H1 (cell line): Measurements from ENCODE around the gene CNTNAP1. TPM values are rescaled to one million over a fixed set of nuclear protein-coding genes. Genes with fewer than 3 reads are reported as not detected.

ENCODE experiments used
- ASH2L ChIP-seq: fragments of 200-600, 300-600 bp; sonication (generic); IDR thresholded peaks from one replicate; pipeline ENCODE4 v1.7.1; 2017; ENCODE audit warnings: low read length
- CBX5 ChIP-seq: fragments of 300-800, 300-1000 bp; sonication (generic); IDR thresholded peaks from 2 replicates; pipeline ENCODE4 v1.7.1; 2016; ENCODE audit warnings: antibody characterized with exemption, low read length, low read depth
- CBX8 ChIP-seq: fragments of 300-800, 300-1000 bp; sonication (generic); IDR thresholded peaks from 2 replicates; pipeline ENCODE4 v1.7.1; 2016; ENCODE audit warnings: low read depth, low read length, borderline replicate concordance
- CEBPB ChIP-seq: IDR thresholded peaks from 2 replicates; pipeline ENCODE4 v1.6.1; 2012; ENCODE audit warnings: low read depth, low read length
- CHD2 ChIP-seq: IDR thresholded peaks from 2 replicates; pipeline ENCODE4 v1.6.1; 2012; ENCODE audit warnings: low read length, improper control_type of control experiment
- EGR1 ChIP-seq: IDR thresholded peaks from 2 replicates; pipeline ENCODE4 v1.6.1; 2011; ENCODE audit warnings: low read depth, low read length, borderline replicate concordance
- EP300 ChIP-seq, 2 experiments: IDR thresholded peaks; 1 replicate in 1 of 2; 2 replicates in 1 of 2; pipeline ENCODE4 v1.6.1; 2011 to 2012; ENCODE audit warnings: low read depth in 2 of 2, low read length in 2 of 2, mild to moderate bottlenecking in 2 of 2, borderline replicate concordance in 1 of 2, inconsistent platforms in 1 of 2, moderate library complexity in 1 of 2
- EZH2 ChIP-seq: fragments of 200-600 bp; sonication (generic); IDR thresholded peaks from 2 replicates; pipeline ENCODE4 v1.7.1; 2012; ENCODE audit warnings: low read depth, mild to moderate bottlenecking, moderate library complexity, low read length, inconsistent platforms; ENCODE audit not compliant: severe bottlenecking
- FOSL1 ChIP-seq: IDR thresholded peaks from 2 replicates; pipeline ENCODE4 v1.6.1; 2011; ENCODE audit warnings: mild to moderate bottlenecking, low read depth, low read length, moderate library complexity; ENCODE audit not compliant: insufficient read depth
- HDAC2 ChIP-seq, 2 experiments: fragments of 300-600 bp in 1 of 2; sonication (generic) in 1 of 2; IDR thresholded peaks; 2 replicates each; pipeline ENCODE4 v1.6.1; 2011 to 2012; ENCODE audit warnings: low read depth in 2 of 2, low read length in 2 of 2, mild to moderate bottlenecking in 2 of 2, moderate library complexity in 2 of 2, borderline replicate concordance in 1 of 2, inconsistent platforms in 1 of 2
- HDAC6 ChIP-seq: IDR thresholded peaks from one replicate; pipeline ENCODE4 v1.7.1; 2012; ENCODE audit warnings: low read depth, mild to moderate bottlenecking, inconsistent platforms, low read length, moderate library complexity
- JUND ChIP-seq: IDR thresholded peaks from 2 replicates; pipeline ENCODE4 v1.6.1; 2011; ENCODE audit warnings: mild to moderate bottlenecking, improper control_type of control experiment, low read length
- MAFK ChIP-seq: IDR thresholded peaks from 2 replicates; pipeline ENCODE4 v1.6.1; 2012; ENCODE audit warnings: low read depth, mild to moderate bottlenecking, improper control_type of control experiment, low read length
- POLR2A ChIP-seq, 2 experiments: IDR thresholded peaks; 1 replicate in 1 of 2; 2 replicates in 1 of 2; pipeline ENCODE4 v1.6.1; 2011; ENCODE audit warnings: low read depth in 2 of 2, low read length in 2 of 2, mild to moderate bottlenecking in 2 of 2; ENCODE audit errors: control extremely low read depth in 1 of 2
- POLR2AphosphoS5 ChIP-seq: IDR thresholded peaks from 2 replicates; pipeline ENCODE4 v1.6.1; 2011; ENCODE audit warnings: low read depth, low read length
- RAD21 ChIP-seq, 2 experiments: IDR thresholded peaks in 1 of 2; conservative IDR thresholded peaks in 1 of 2; 2 replicates each; pipeline ENCODE4 v1.6.1; 2011; ENCODE audit warnings: low read depth in 2 of 2, low read length in 2 of 2, improper control_type of control experiment in 1 of 2, inconsistent platforms in 1 of 2, mild to moderate bottlenecking in 1 of 2, moderate library complexity in 1 of 2
- RBBP5 ChIP-seq: IDR thresholded peaks from 2 replicates; pipeline ENCODE4 v1.7.1; 2012; ENCODE audit warnings: low read depth, mild to moderate bottlenecking, inconsistent platforms, low read length, moderate library complexity, borderline replicate concordance
- RFX5 ChIP-seq: IDR thresholded peaks from 2 replicates; pipeline ENCODE4 v1.6.1; 2011; ENCODE audit warnings: low read depth, low read length, improper control_type of control experiment, borderline replicate concordance
- SIX5 ChIP-seq: IDR thresholded peaks from 2 replicates; pipeline ENCODE4 v1.6.1; 2011; ENCODE audit warnings: mild to moderate bottlenecking, low read depth, low read length
- TBP ChIP-seq: IDR thresholded peaks from 2 replicates; pipeline ENCODE4 v1.6.1; 2011; ENCODE audit warnings: low read depth, low read length, improper control_type of control experiment
- TCF12 ChIP-seq: IDR thresholded peaks from 2 replicates; pipeline ENCODE4 v1.6.1; 2011; ENCODE audit warnings: low read depth, mild to moderate bottlenecking, low read length
- TEAD4 ChIP-seq: IDR thresholded peaks from 2 replicates; pipeline ENCODE4 v1.6.1; 2012; ENCODE audit warnings: low read depth, low read length, inconsistent platforms, mixed read lengths
- ZNF274 ChIP-seq: IDR thresholded peaks from 2 replicates; pipeline ENCODE4 v1.7.0; 2012; ENCODE audit warnings: low read length, borderline replicate concordance; ENCODE audit errors: extremely low read depth
- polyA plus RNA-seq, 7 experiments: library from polyadenylated mRNA; depleted of rRNA in 3 of 7; stranded (reverse) in 5 of 7; unstranded in 2 of 7; fragments of >200 nt in 5 of 7; fragments of 200-250 nt in 2 of 7; gene quantifications; 1 replicate in 5 of 7; 2 replicates in 1 of 7; 4 replicates in 1 of 7; pipeline versions ENCODE4 v1.2.1 to v1.2.3, GENCODE V29; 2011 to 2013; ENCODE audit warnings: missing spikeins in 2 of 7, mixed read lengths in 2 of 7
- total RNA-seq: library from RNA; stranded (reverse); fragmentation: NEBNext Ultra II Directional; extraction: Animal tissue kit (Norgen Biotek cat#: 25700); gene quantifications from 2 replicates; pipeline ENCODE4 v1.2.1, GENCODE V29; 2021
- TF ChIP-seq, protein P1 (sequence below): IDR thresholded peaks from 2 replicates; pipeline ENCODE4 v1.6.1; 2012; ENCODE audit warnings: inconsistent platforms

The CNTNAP1 gene
- total and polyA plus RNA-seq, 2 of the 8 experiments (the other 6 are each of a cell fraction or from before 2014, with no cell fraction given): 4.7 to 10.0 TPM

DNA sequence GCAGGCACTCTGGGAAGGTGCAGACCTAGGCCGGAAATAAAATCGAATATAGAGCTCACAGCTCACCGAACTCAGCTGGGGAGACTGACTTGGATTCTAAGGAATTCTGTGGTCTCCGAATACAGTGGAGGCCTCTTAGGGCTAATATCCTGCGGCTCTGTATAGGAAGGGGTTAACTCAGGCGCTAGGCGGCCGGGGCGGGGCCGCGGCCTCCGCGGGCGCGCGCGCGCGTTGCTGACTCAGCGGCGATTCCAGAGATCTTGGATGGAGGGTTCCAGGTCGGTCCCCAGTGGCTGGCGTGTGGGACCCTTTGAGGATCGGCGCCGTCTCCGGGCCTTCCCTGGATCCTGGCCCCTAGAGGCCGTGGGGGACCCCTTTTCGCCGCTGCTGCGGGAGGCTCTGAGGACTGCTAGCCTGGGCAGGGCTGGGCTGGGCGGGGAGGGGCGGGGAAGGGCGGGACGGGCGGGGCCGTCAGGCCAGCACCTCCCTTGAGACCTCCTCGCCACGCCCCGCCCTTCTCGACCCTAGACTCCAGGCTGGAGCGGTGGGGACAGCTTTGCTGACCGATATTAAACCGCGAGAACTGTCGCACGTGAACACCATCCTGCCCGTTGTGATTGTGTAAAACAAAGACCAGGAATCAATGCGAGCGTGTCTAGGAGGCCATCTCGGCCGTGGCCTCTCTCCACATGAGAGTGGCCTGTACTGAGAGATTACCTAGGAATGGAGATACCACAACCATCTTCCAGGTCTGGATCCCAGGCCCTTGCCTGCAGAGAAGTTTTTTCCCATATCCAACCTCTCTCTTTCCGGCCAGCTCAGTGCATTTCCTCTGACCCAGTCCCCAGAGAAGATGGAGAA, 4.2 kb upstream of the CNTNAP1 start (continued):
- TF ChIP-seq EP300 (IDR thresholded peaks at IDR 0.05; ENCODE audit: borderline replicate concordance in 1 of 2, low read depth in 2 of 2, low read length in 2 of 2) (0 out of 3 replicates have a peak, but pooled peaks of 1 of the 2 experiments have one; percentile 54), TEAD4 (no peak), RBBP5 (no peak), RAD21 (IDR thresholded peaks at IDR 0.05 in 1 of 2, conservative IDR thresholded peaks at IDR 0.05 in 1 of 2; ENCODE audit: low read depth in 2 of 2, low read length in 2 of 2) (no peak; a peak in 1 of 4 replicates), HDAC2 (IDR thresholded peaks at IDR 0.05; ENCODE audit: borderline replicate concordance in 1 of 2, low read depth in 2 of 2, low read length in 2 of 2) (peak; percentile 8 to 26; a peak in 1 of 4 replicates), POLR2A (IDR thresholded peaks at IDR 0.05; ENCODE audit: control extremely low read depth in 1 of 2, low read depth in 2 of 2, low read length in 2 of 2) (peak in 1 of 2 experiments; percentile 93; a peak in 2 of 3 replicates), ASH2L (no peak), CHD2 (peak; percentile 72; the same call in 1 of the 2 replicates), ZNF274 (no peak), MAFK (peak; percentile 94), EGR1 (no peak), JUND (no peak; the same call in 1 of the 2 replicates), EZH2 (no peak), CBX8 (no peak), SIX5 (no peak), CBX5 (no peak), FOSL1 (no peak), HDAC6 (no peak), TBP (peak; percentile 62), POLR2AphosphoS5 (peak; percentile 84), RFX5 (no peak), TCF12 (no peak), CEBPB (no peak)
- TF ChIP-seq, protein P1, sequence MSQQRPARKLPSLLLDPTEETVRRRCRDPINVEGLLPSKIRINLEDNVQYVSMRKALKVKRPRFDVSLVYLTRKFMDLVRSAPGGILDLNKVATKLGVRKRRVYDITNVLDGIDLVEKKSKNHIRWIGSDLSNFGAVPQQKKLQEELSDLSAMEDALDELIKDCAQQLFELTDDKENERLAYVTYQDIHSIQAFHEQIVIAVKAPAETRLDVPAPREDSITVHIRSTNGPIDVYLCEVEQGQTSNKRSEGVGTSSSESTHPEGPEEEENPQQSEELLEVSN: no peak
